PC-3 (cell line): ENCODE measurements around the gene NABP1.

Experiments used
- CTCF ChIP-seq: fragments of 300-600 bp; sonication (generic); conservative IDR thresholded peaks from 2 replicates; pipeline ENCODE4 v1.5.1; 2017; ENCODE audit warnings: antibody characterized with exemption, low read depth, mild to moderate bottlenecking, low read length
- EZH2 ChIP-seq: fragments of 300-600 bp; sonication (generic); IDR thresholded peaks from one replicate; pipeline ENCODE4 v1.6.1; 2017; ENCODE audit warnings: antibody characterized with exemption, mild to moderate bottlenecking, low read length; ENCODE audit not compliant: unreplicated experiment

GRCh38 chr2:191721331-191721730 is 43.4 kb downstream of the NABP1 start:
- TF ChIP-seq CTCF, result no peak
- TF ChIP-seq EZH2, result no peak
